ENCODE results near the gene CBFA2T2.

CBFA2T2 gene

GRCh38 chr20:33677991-33678702 lies 188.3 kb downstream of the CBFA2T2 start:
- no peak for DNase-seq (ENCODE audit: low read depth)
- no peak overlapping the region for H3K4me3 ChIP-seq (ENCODE audit: control insufficient read depth, low read depth, low read length)
- no peak for TF ChIP-seq CTCF (IDR thresholded peaks at IDR 0.05; ENCODE audit: control insufficient read depth, insufficient read depth, low read depth, low read length, missing control alignments)

GRCh38 chr20:33679758-33680485 lies 190.0 kb downstream of the CBFA2T2 start:
- no peak overlapping the region for H3K4me3 ChIP-seq (ENCODE audit: control insufficient read depth, low read depth, low read length)
- DNase-seq (ENCODE audit: low read depth) = no peak
- TF ChIP-seq CTCF (IDR thresholded peaks at IDR 0.05; ENCODE audit: control insufficient read depth, insufficient read depth, low read depth, low read length, missing control alignments) = no peak

GRCh38 chr20:33680686-33681085 lies 190.8 kb downstream of the CBFA2T2 start:
- no peak overlapping the region for H3K4me3 ChIP-seq (ENCODE audit: control insufficient read depth, low read depth, low read length)
- no peak for TF ChIP-seq CTCF (IDR thresholded peaks at IDR 0.05; ENCODE audit: control insufficient read depth, insufficient read depth, low read depth, low read length, missing control alignments)
- DNase-seq (ENCODE audit: low read depth) = no peak

DNA sequence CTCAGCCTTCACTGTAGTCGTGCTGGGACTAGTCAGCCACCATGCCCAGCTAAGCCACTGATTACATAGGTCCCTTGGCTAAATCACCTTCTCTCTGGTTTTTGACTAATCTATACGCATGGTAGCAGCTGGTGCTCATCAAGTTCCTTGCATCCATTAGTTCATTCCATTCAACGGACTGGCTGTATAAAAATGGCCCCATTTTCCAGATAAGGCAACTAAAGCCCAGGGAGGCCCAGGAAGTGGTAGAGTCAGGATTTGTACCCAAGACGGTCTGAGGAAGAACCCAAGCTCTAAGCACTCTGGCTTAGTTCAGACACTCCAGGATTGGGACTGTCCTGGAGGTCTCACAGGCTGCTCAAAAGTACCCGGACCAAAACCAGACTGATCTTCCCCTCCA lies 191.4 kb downstream of the CBFA2T2 start:
- no peak overlapping the region for H3K4me3 ChIP-seq (ENCODE audit: control insufficient read depth, low read depth, low read length)
- TF ChIP-seq CTCF (IDR thresholded peaks at IDR 0.05; ENCODE audit: control insufficient read depth, insufficient read depth, low read depth, low read length, missing control alignments) = no peak
- DNase-seq (ENCODE audit: low read depth) = no peak

DNA sequence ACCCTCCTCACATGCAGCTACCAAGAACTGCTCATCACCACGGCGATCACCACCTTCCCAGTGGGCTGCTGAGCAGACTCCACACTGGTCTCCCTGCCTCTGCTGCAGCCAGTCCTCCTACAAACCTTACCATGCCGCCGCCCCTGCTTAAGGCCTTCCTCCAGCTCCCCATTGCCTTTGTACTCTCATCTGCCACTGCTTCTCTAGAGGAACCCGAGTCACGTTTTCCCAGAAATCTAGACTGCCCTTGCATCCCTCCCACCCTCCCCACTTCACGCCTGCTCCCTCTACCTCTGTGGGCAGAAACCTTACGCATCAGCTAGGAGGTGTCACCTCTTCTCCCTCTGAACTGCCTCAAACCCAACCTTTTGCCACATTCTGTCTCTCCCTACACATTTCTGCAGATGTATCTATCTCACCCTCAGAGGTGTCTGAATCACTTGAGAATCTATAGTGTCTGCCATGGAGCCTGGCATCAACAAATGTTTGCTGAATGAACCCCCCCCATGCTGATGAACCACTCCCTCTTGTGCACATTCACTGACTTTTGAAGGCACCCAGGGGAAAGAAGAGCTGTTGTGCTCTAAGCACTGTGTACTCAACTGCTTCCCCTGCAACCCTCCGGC lies 191.9 kb downstream of the CBFA2T2 start:
- TF ChIP-seq CTCF (IDR thresholded peaks at IDR 0.05; ENCODE audit: control insufficient read depth, insufficient read depth, low read depth, low read length, missing control alignments) = no peak
- DNase-seq (ENCODE audit: low read depth) = no peak

DNA sequence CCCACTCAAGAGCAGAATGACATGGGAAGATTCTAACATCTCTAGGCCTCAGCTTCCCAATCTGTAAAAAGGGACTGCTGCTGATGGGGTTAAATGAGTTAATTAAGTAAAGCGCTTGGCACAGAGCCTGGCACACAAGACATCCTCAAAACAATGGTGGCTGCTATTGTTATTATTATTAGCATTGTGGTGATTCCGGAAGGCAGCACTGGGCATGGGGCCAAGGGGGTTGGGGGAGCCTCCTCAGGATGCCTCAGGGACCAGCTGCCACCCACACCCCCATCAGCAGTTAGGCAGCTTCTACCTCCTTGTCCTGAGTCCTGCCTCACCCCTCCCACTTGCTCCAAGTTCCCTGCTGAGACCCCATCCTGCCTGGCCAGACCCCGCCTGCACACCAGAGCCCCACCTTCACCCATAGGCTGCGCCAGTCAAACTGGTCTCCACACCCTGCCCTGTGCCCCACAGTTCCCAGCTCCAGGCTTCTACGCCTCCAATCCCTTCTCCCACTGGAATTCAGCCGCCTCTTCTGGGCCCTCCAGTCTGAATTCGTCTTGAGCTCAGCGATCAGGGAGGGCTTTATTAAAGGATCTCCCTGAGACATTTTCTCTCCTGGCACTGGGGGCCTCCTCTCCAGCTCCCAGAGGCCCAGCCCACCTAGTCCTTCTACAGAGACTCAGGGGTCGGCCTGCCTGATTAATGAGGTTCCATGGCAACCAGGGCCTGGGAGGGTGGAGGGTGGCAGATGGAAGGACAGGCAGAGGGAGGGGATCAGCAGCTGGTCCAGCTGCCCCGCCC lies 194.8 kb downstream of the CBFA2T2 start:
- peak overlapping the region; percentile 39 for H3K4me3 ChIP-seq (ENCODE audit: control insufficient read depth, low read depth, low read length)
- no peak for TF ChIP-seq CTCF (IDR thresholded peaks at IDR 0.05; ENCODE audit: control insufficient read depth, insufficient read depth, low read depth, low read length, missing control alignments)
- no peak for DNase-seq (ENCODE audit: low read depth)

More for the DNA sequence above, 191.9 kb downstream of the CBFA2T2 start:
- no peak overlapping the region for H3K4me3 ChIP-seq (ENCODE audit: control insufficient read depth, low read depth, low read length)
